GM21717 (cell line): ENCODE results near the gene ZNF792.
"Not testable (repeated sequence)": the region's sequence is repeated elsewhere in the genome, so short reads cannot be mapped to it uniquely, and the experiment has no call there.

Source experiments
- ATAC-seq: cut with Tn5 transposase; IDR thresholded peaks from one replicate; pipeline ENCODE4 v1.9.1; 2021; ENCODE audit warnings: mild to moderate bottlenecking, moderate library complexity; ENCODE audit not compliant: unreplicated experiment

Gene ZNF792

GRCh38 chr19:34972163-34972705 lies 8.2 kb upstream of the ZNF792 start:
- no peak for ATAC-seq

- ATAC-seq = not testable (repeated sequence)
Measured at GRCh38 chr19:34970185-34970780, 6.3 kb upstream of the ZNF792 start.

GRCh38 chr19:34969721-34970120 lies 5.7 kb upstream of the ZNF792 start:
- ATAC-seq = no peak

GRCh38 chr19:34967551-34967950 lies 3.5 kb upstream of the ZNF792 start:
- ATAC-seq = no peak

GRCh38 chr19:34965505-34965904 lies 1.5 kb upstream of the ZNF792 start:
- ATAC-seq = not testable (repeated sequence)

DNA sequence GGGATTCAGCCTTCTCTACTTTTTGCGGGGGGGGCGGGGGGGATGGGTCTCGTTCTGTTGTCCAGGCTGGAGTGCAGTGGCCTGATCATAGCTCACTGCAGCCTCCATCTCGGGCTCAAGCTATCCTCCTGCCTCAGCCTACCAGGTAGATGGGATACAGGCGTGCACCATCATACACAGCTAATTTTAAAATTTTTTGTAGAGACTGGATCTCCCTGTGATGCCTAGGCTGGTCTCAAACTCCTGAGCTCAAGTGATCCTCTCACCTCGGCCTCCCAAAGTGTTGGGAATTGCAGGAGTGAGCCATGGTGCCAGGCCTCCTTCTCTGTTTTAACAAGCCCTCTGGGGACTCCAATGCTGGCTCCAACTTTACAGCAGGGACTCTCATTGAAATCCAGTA lies 569 bp upstream of the ZNF792 start:
- no peak for ATAC-seq

- no peak for ATAC-seq
Measured at GRCh38 chr19:34962687-34963572, 1.1 kb downstream of the ZNF792 start.

DNA sequence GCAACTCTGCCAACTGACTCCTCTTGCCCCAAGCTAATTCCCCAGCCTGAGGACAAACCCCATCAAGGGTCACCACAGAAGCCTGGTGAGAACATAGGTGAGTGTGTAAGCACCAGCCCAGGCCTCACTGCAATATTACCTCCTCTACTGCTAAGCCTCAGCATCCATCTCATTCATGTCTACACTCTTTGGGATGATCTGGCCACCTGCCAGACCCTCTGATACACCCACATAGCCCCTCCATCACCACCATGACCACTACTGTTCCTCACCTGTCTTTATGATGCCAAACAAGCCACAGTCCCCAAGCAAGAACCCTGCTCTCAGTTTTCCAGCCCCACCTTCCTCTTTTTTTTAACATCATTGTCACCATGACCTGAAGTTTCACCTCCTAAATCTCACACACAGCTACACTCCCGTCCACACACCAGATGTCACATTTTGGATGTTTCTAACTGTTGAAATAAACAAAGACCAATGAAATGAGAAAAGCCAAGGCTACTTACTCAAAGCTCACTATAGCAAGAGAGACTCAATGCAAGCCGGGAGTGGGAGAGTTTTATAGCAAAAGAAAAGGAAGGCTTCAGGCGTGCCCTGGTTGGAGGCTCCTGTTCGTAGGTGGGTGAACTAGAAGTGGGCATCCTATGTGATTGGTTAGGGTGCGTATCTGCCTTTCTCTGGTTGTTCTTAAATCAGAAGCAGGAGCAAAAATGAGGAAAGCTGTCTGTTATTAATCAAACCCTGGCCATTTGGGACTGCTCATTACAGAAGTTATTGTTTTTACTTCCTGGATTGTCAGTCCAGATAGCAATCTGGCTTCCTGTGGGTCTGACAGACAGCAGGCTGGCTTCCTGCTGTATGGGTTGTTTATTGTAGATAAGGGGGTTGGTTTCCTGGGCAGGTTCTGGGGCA lies 2.0 kb downstream of the ZNF792 start:
- no peak for ATAC-seq

GRCh38 chr19:34960940-34961679 lies 2.9 kb downstream of the ZNF792 start:
- no peak for ATAC-seq

DNA sequence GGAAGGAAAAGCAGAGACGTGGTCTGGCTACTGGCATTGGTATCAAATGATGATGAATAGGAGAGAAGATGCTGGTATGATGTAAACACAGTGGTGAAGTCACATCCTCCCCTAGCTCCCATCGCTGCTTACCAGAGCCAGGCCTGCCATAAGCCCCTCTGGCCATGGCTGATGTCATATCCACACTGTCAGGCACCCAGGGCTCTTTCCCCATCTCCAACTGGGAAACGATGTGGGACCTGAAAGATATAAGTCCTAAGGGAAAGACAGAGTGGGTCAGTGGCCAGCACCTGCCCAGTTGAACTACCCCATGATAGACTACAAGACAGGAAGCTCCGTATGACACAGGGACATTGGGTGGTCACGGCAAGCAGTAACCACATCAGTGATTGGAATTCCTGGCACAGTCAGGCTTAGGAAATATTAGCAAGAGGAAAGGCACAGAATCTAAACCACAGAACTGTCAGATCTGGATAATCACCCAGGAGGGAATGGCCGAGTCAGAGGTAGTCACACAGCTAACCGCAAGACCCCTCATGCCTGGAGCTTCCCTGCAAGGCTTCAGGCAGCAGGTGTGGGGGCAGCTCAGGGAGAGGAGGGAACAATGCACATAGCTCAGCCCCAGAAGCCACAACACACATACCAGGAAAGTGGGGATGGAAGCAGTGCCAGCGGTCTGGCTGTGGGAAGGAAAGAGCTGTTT lies 3.8 kb downstream of the ZNF792 start:
- ATAC-seq = no peak

GRCh38 chr19:34959021-34959420 lies 5.0 kb downstream of the ZNF792 start:
- no peak for ATAC-seq

DNA sequence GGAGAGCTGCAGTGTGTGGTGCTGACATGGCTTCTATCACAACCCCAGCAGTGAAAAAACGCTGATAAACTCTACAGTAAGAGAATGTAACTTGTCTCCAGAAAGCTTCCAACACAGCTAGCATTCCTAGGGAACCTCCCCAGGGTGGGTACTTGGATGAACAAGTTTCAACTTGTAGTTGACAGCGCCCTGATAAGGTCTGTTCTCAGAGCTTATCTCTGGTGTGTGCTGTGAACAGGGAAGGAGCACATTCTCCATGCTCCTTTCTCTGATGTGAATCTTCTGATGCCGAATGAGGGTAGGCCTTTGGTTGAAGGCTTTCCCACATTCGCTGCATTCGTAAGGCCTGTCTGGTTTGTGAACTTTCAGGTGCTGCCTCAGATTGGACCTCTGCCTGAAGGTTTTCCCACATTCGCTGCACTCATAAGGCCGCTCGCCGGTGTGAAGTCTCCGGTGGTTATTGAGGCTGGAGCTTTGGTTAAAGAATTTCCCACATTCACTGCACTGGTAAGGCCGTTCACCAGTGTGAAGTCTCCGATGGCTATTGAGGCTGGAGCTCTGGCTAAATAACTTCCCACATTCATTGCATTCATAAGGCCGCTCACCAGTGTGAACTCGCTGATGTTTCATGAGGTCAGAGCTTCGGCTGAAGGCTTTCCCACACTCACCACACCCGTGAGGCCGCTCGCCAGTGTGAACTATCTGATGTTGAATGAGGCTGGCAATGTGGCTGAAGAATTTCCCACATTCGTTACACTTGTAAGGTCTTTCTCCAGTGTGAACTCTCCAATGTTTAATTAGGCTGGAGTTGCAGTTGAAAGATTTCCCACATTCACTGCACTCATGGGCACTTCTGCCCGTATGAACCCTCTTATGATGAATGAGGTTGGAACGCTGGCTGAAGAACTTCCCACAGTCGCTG lies 5.9 kb downstream of the ZNF792 start:
- ATAC-seq = no peak

- ATAC-seq = no peak
Measured at GRCh38 chr19:34953092-34953491, 10.9 kb downstream of the ZNF792 start.

- ATAC-seq = no peak
Measured at GRCh38 chr19:34943861-34944573, 20.0 kb downstream of the ZNF792 start.

- ATAC-seq = no peak
Measured at GRCh38 chr19:34938886-34939285, 25.1 kb downstream of the ZNF792 start.

- ATAC-seq = no peak
Measured at GRCh38 chr19:34936184-34936583, 27.8 kb downstream of the ZNF792 start.

GRCh38 chr19:34932494-34932893 lies 31.5 kb downstream of the ZNF792 start:
- no peak for ATAC-seq
